K562 (cell line): Measurements from ENCODE around the gene DAGLB.

ENCODE experiments used
- CTCF ChIP-seq, 3 experiments: IDR thresholded peaks in 2 of 3; conservative IDR thresholded peaks in 1 of 3; 2 replicates each; pipeline ENCODE4 v1.5.1; 2011 to 2012; ENCODE audit warnings: low read length in 3 of 3, mild to moderate bottlenecking in 3 of 3, control low read depth in 2 of 3, improper control_type of control experiment in 1 of 3, inconsistent platforms in 1 of 3, low read depth in 1 of 3, mixed read lengths in 1 of 3, moderate library complexity in 1 of 3; ENCODE audit not compliant: insufficient read depth in 2 of 3
- HIVEP1 ChIP-seq: fragments of 250-450 bp; sonication (Bioruptor Pico); IDR thresholded peaks from 2 replicates; pipeline ENCODE4 v1.4.0; 2020; ENCODE audit warnings: mild to moderate bottlenecking
- MEF2D ChIP-seq: conservative IDR thresholded peaks from 2 replicates; pipeline ENCODE4 v1.6.1; 2016; ENCODE audit warnings: low read depth, missing genetic modification characterization, missing compliant biosample characterization
- PCBP1 ChIP-seq: fragments of 200-400 bp; formaldehyde crosslinking; IDR thresholded peaks from 2 replicates; pipeline ENCODE4 v1.6.1; 2018; ENCODE audit warnings: mild to moderate bottlenecking, low read depth, low read length; ENCODE audit not compliant: poor library complexity, severe bottlenecking
- SP2 ChIP-seq: IDR thresholded peaks from 2 replicates; pipeline ENCODE4 v1.6.1; 2011; ENCODE audit warnings: mild to moderate bottlenecking, low read depth, low read length, moderate library complexity; ENCODE audit not compliant: poor library complexity, severe bottlenecking; ENCODE audit errors: extremely low read depth
- TCF7 ChIP-seq: sonication (generic); IDR thresholded peaks from 2 replicates; pipeline ENCODE4 v1.6.1; 2016; ENCODE audit warnings: antibody characterized with exemption, borderline replicate concordance
- ZBTB33 ChIP-seq: sonication (generic); formaldehyde crosslinking; IDR thresholded peaks from 2 replicates; pipeline ENCODE4 v1.8.1; 2023; ENCODE audit warnings: mild to moderate bottlenecking, missing genetic modification reagents
- ZNF232 ChIP-seq: sonication (generic); formaldehyde crosslinking; IDR thresholded peaks from 2 replicates; pipeline ENCODE4 v1.8.0; 2022; ENCODE audit warnings: mild to moderate bottlenecking, missing genetic modification reagents
- ZNF561 ChIP-seq: fragments of 450-650 bp; formaldehyde crosslinking; conservative IDR thresholded peaks from 2 replicates; pipeline ENCODE4 v1.4.0; 2020; ENCODE audit warnings: mild to moderate bottlenecking, moderate library complexity

GRCh38 chr7:6367701-6368211 lies 80.0 kb downstream of the DAGLB start:
- TF ChIP-seq ZBTB33 (CRISPR knock-in tag) = no peak
- no peak for TF ChIP-seq PCBP1
- TF ChIP-seq ZNF232 (CRISPR knock-in tag) = no peak
- no peak for TF ChIP-seq SP2
- no peak for TF ChIP-seq HIVEP1
- no peak for TF ChIP-seq ZNF561
- TF ChIP-seq TCF7 = no peak
- TF ChIP-seq MEF2D (tag) = no peak
- no peak for TF ChIP-seq CTCF (IDR thresholded peaks at IDR 0.05 in 2 of 3, conservative IDR thresholded peaks at IDR 0.05 in 1 of 3; ENCODE audit: insufficient read depth in 2 of 3, low read depth in 1 of 3, low read length in 3 of 3)
